Germinal center (tissue), 1 donor: Measurements from ENCODE around the gene FAM174C.

Experiments used
- DNase-seq: peaks from one replicate; pipeline ENCODE4 v3.0.0; 2012; ENCODE audit warnings: mixed read lengths, low spot score

FAM174C gene

GRCh38 chr19:1286487-1287353 lies 11.4 kb downstream of the FAM174C start:
- no peak for DNase-seq

- no peak for DNase-seq
Observed at GRCh38 chr19:1287354-1288225, 12.3 kb downstream of the FAM174C start.

DNA sequence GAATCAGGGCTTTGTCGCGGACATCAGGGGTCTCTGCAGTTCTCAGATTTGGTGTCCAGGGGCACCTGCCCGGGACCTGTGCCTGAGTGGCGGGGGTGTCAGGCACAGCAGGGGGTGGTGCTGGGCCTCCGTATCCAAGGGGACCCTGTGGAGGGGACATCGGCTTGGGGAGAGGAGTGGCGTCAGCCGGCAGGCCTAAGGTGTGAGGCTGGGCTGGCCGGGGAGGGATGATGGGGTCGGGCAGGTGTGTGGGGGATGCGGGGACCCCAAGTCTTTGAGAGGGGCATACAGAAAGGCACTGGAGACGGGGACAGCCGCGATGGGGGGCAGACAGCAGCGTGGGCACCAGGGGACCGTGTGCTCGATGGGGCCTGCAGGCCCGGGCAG lies 12.9 kb downstream of the FAM174C start:
- DNase-seq: no peak

GRCh38 chr19:1288833-1289685 lies 13.7 kb downstream of the FAM174C start:
- DNase-seq: no peak

DNA sequence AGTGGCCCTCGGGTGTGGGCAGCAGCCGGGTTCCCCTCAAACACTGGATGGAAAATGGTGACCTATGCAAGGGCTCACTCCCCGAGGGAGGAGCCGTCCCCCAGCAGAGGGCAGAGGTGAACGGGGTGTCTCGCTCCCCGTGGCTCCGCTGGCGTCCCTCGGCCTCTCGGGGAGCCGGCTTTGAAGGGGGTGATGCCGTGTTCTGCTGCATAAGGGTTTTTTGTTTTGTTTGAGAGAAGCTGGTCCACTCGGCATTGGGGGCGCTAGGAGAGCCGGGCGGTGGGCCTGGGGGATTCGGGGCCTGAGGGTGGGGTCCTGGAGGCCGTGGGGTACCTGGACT lies 14.3 kb downstream of the FAM174C start:
- no peak for DNase-seq

- DNase-seq: no peak
Observed at GRCh38 chr19:1290196-1290702, 14.9 kb downstream of the FAM174C start.

- DNase-seq: no peak
Observed at GRCh38 chr19:1290703-1291651, 15.6 kb downstream of the FAM174C start.

GRCh38 chr19:1291761-1292418 lies 16.6 kb downstream of the FAM174C start:
- peak; percentile 42 for DNase-seq

DNA sequence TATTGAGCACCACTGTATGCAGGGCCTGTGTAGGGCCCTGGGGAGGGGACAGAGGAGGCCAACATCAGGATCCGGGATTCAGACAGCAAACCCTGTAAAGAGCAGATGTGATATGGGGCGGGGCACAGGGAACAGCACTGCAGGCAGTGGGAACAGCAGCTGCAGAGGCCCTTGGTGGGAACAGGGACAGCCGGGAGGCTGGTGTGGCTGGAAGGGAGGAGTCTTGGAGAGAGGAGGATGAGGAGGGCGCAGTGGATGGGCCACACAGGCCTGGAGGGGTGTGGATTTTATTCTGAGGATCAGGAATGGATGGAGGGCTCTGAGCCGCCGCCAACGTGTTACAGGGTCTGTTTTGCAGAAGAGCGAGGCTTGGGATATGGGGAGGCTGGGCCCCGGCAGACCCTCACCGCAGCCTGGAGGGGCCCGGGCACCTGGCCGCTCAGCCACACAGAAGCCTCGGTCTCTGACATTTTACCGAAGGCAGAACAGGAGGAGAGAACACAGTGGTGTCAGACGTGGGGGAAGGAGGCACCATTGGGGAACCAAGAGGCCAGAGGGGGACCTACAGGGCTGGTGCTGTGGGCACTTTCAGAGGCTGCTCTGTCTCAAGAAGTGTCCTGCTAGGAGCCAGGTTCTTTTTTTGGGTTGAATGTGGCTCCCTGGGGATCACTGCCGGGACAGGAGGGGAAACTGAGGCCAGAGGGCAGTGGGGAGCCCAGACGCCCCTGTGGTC lies 17.3 kb downstream of the FAM174C start:
- DNase-seq: no peak

DNA sequence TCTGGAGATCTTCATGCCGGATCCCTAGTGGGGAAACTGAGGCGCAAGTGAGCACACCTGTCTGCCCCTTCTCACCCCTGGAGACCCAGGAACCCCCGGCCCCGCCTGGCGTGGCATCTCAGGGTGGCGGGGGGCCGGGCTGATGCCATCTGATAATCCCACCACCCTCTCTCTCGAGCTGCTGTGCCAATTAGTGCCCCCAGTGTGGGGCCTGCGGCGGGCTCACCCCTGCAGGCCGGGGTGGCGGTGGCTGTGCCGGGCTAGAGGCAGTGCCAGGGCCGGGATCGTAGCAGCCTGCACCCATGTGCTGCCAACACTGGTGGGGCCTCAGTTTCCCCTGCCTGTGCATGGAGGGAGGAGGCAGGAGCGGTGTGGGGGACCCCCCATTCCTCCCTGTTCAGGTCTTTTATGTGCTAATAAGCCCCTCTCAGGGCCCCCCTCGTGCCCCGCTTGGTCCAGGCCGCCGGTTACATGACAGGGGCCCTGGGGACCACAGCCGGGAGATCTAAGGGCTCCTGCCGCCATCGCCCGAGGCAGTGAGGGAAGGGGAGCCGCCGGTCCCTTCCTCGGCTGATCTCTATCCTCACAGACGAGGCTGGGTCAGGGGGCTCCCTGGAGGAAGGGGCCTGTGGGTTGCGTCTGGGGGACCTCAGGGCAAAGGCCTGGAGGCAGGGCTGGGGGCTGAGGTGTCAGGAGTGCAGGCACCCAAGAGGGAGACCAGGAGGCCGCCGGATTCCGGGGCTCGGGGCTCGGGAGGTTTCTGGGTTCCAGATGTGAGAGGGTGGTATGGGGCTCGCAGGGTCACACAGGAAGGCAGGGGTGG lies 18.7 kb downstream of the FAM174C start:
- DNase-seq: no peak

DNA sequence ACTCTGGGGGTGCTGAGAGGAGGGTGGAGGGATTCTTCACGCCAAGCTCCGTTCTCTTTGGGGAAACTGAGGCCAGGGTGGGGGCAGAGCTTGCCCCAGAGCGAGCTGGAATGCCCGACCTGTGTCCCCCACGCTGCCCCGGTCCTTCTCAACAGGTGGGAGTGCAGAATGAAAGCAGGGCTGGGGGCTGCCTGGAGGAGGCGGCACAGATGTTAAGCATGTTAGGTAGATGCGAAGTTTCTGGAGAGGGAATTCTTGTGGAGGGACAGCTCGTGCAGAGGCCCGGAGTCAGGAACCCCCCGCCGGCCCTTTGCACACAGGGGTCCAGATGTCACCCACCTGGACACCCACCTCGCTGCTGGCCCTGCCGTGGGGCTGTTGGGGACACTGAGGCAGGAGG lies 19.4 kb downstream of the FAM174C start:
- DNase-seq: no peak

DNA sequence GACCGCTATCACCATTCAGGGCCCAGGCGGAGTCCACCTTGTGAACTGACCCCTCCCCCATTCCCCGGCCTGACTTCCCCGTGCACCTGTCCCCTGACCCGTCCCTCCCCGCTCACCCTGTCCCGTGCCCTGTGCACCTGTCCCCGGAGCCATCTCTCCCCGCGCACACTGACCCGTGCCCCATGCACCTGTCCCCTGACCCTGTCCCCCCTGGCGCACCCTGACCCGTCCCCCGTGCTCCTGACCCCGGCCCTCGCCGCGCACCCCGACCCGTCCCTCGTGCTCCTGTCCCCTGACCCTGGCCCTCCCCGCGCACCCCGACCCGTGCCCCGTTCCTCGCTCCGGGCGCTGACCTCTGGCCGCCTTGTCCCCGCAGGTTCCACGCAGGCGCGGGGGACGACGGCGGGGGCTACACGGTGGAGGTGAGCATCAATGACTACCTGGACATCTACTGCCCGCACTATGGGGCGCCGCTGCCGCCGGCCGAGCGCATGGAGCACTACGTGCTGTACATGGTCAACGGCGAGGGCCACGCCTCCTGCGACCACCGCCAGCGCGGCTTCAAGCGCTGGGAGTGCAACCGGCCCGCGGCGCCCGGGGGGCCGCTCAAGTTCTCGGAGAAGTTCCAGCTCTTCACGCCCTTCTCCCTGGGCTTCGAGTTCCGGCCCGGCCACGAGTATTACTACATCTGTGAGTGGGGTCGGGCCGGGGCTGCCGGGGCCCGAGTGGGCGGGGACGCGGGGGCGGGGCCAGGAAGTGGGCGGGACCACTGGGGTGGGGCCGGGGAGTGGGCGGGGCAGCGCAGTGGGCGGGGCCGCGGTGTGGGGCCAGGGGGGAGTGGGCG lies 20.1 kb downstream of the FAM174C start:
- peak; percentile 82 for DNase-seq

DNA sequence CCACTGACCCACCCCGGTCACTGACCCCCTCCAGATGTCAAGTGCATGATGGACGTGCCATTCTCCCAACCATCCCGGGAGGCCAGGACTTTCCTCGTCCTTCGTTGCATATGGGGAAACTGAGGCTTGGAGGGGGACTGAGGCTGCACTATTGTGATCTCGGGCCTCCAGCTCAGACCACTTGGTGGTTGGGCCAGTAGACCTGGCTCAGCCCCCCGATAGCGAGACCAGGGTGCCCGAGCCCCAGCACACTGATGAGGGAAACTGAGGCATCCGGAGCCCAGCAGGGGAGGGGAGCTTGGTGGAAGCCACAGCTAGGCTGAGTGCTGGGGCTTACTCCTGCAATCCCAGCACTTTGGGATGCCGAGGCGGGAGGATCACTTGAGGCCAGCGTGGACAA lies 20.7 kb downstream of the FAM174C start:
- no peak for DNase-seq

DNA sequence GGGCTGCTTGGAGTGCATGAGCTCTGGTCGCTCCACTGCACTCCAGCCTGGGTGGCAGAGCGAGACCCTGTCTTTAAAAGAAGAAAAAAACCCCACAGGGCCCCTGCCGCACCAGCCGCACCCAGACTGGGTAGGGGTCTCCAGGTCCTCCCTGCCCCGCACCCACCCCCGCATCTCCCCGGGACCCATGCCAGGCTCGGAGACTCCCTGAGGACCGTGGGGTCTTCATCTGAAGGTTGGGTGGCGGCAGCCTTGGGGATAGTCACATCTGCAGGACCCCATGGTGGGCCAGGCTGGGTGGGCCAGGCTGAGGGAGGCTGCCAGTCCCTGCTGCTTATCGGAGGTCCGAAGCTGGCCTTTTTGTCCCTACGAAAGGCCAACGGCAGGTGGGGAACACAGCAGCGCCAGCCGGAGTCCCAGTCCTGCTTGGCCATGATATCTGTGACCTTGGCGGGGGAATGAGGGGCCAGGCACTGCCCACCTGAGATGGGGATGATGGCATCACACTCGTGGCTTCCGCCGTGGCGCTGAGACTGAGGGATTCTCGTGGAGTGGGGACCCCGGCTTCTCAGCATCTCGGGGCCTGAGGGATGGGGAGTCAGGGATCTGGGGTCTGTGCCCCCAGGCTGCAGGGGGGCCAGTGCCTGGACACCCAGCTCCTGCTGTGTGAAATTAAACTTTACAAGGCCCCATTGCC lies 21.4 kb downstream of the FAM174C start:
- DNase-seq: no peak

DNA sequence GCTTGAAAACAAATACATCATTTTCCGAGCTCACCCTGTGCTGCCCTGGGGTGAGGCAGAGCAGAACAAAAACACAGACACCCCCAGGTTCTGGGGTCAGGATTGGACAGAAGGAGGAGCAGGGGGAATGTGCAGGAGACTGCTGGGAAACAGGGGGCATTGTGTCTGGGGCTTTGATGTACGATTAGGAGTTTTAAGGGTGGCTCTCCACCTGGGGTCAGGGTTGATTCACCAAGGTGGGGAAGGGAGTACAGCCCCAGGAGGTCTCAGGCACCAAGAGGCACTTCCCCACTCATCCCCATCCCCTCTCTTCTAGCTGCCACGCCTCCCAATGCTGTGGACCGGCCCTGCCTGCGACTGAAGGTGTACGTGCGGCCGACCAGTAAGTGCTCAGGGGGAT lies 22.9 kb downstream of the FAM174C start:
- no peak for DNase-seq

- no peak for DNase-seq
Observed at GRCh38 chr19:1299801-1300200, 24.5 kb downstream of the FAM174C start.
